GM12878 (cell line): ENCODE results near the gene TMEM150B. TPM values are rescaled to one million over a fixed set of nuclear protein-coding genes. Genes with fewer than 3 reads are reported as not detected.
A peak's percentile ranks its signal among the peaks of the same experiment; 100 is the strongest.

Experiments used
- CREB1 ChIP-seq: IDR thresholded peaks from 2 replicates; pipeline ENCODE4 v1.6.1; 2012; ENCODE audit warnings: low read depth, mild to moderate bottlenecking, inconsistent platforms
- CREM ChIP-seq: IDR thresholded peaks from 2 replicates; pipeline ENCODE4 v1.6.1; 2014; ENCODE audit warnings: antibody characterized with exemption, low read depth
- ESRRA ChIP-seq: IDR thresholded peaks from 2 replicates; pipeline ENCODE4 v1.6.1; 2012; ENCODE audit warnings: mild to moderate bottlenecking, low read length, improper control_type of control experiment
- GATAD2B ChIP-seq: fragments of 450-650 bp; conservative IDR thresholded peaks from 2 replicates; pipeline ENCODE4 v1.6.1; 2017; ENCODE audit warnings: low read depth, mild to moderate bottlenecking, moderate library complexity
- KAT2A ChIP-seq: conservative IDR thresholded peaks from 2 replicates; pipeline ENCODE4 v1.6.1; 2011; ENCODE audit warnings: low read depth, low read length; ENCODE audit not compliant: control insufficient read depth
- KDM1A ChIP-seq: fragments of 200-600 bp; sonication (generic); IDR thresholded peaks from 2 replicates; pipeline ENCODE4 v1.6.1; 2016; ENCODE audit warnings: borderline replicate concordance
- MAX ChIP-seq: IDR thresholded peaks from 2 replicates; pipeline ENCODE4 v1.6.1; 2012; ENCODE audit warnings: low read depth, low read length, improper control_type of control experiment
- NR2F1 ChIP-seq: fragments of 450-650 bp; conservative IDR thresholded peaks from 2 replicates; pipeline ENCODE4 v1.6.1; 2017; ENCODE audit warnings: mild to moderate bottlenecking
- PRDM15 ChIP-seq: fragments of 450-650 bp; formaldehyde crosslinking; IDR thresholded peaks from 2 replicates; pipeline ENCODE4 v1.4.0; 2020; ENCODE audit warnings: mild to moderate bottlenecking, moderate library complexity
- SIX5 ChIP-seq: IDR thresholded peaks from 2 replicates; pipeline ENCODE4 v1.6.1; 2011; ENCODE audit warnings: mild to moderate bottlenecking, low read depth, low read length, moderate library complexity; ENCODE audit not compliant: severe bottlenecking
- SP1 ChIP-seq: IDR thresholded peaks from one replicate; pipeline ENCODE4 v1.6.1; 2011; ENCODE audit warnings: low read depth, low read length
- SUZ12 ChIP-seq: fragments of 200-600 bp; sonication (generic); IDR thresholded peaks from one replicate; pipeline ENCODE4 v1.6.1; 2018; ENCODE audit warnings: antibody characterized with exemption, mild to moderate bottlenecking; ENCODE audit not compliant: unreplicated experiment
- TARDBP ChIP-seq: IDR thresholded peaks from 2 replicates; pipeline ENCODE4 v1.6.1; 2016; ENCODE audit warnings: borderline replicate concordance
- TBL1XR1 ChIP-seq: IDR thresholded peaks from 2 replicates; pipeline ENCODE4 v1.6.1; 2012; ENCODE audit warnings: low read depth, low read length, improper control_type of control experiment
- YY1 ChIP-seq: IDR thresholded peaks from 2 replicates; pipeline ENCODE4 v1.6.1; 2011; ENCODE audit warnings: low read depth, mild to moderate bottlenecking, low read length
- ZZZ3 ChIP-seq: IDR thresholded peaks from 2 replicates; pipeline ENCODE4 v1.6.1; 2011; ENCODE audit warnings: low read depth; ENCODE audit not compliant: control insufficient read depth, insufficient read length
- polyA plus RNA-seq, 11 experiments: library from polyadenylated mRNA; depleted of rRNA in 4 of 11; unstranded in 6 of 11; stranded (reverse) in 5 of 11; fragments of >200 nt; fragmentation: Nextera tagmentation in 4 of 11; fragmentation: Illumina TruSeq in 1 of 11; extraction: Ambion mirVana in 4 of 11; extraction: Trizol in 1 of 11; gene quantifications; 1 replicate in 1 of 11; 2 replicates in 10 of 11; pipeline versions ENCODE4 v1.2.1 to v1.2.3, GENCODE V29; 2011 to 2016; ENCODE audit warnings: inconsistent platforms in 2 of 11, missing spikeins in 2 of 11, low read depth in 1 of 11
- total RNA-seq, 4 experiments: library from RNA; depleted of rRNA in 3 of 4; stranded (reverse); fragments of >200 nt in 3 of 4; fragmentation: Illumina TruSeq in 1 of 4; extraction: Trizol in 1 of 4; gene quantifications; 2 replicates each; pipeline versions ENCODE4 v1.2.1 to v1.2.3, GENCODE V29; 2013 to 2021
- TF ChIP-seq, protein P1 (sequence below): fragments of 450-650 bp; IDR thresholded peaks from 2 replicates; pipeline ENCODE4 v1.6.1; 2018; ENCODE audit warnings: mild to moderate bottlenecking, low read depth, moderate library complexity; ENCODE audit not compliant: partially characterized antibody
- TF ChIP-seq, protein P2 (sequence below): fragments of 150-350 bp; IDR thresholded peaks from 2 replicates; pipeline ENCODE4 v1.6.1; 2014; ENCODE audit warnings: mild to moderate bottlenecking, low read depth, low read length
- TF ChIP-seq, protein P3 (sequence below): fragments of 450-650 bp; IDR thresholded peaks from 2 replicates; pipeline ENCODE4 v1.6.1; 2016; ENCODE audit warnings: mild to moderate bottlenecking, moderate library complexity, borderline replicate concordance

The TMEM150B gene
- total and polyA plus RNA-seq, 10 of the 15 experiments (the other 5 are each of a cell fraction or from before 2014, with no cell fraction given) = 0.09 to 0.23 (median 0.18) TPM; not detected in 6

DNA sequence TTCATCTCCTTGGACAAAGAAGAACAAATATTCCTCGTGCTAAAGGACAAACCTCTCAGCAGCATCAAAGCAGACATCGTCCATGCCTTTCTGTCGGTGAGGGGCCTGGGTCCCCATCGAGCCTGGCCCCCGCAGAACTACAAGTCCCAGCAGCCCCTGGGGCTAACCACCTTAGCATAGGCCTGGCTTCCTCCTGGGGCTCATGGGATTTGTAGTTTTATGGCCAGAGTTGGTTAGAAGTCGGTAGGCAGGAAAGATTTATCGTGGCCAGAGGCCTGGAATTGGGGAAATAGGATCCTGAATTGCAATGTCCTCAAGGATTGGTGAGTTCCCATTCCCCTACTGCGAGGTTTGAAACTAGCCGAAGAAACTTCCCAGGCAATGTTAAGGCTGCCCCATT, 19.6 kb downstream of the TMEM150B start (continued):
- TF ChIP-seq, protein P1, sequence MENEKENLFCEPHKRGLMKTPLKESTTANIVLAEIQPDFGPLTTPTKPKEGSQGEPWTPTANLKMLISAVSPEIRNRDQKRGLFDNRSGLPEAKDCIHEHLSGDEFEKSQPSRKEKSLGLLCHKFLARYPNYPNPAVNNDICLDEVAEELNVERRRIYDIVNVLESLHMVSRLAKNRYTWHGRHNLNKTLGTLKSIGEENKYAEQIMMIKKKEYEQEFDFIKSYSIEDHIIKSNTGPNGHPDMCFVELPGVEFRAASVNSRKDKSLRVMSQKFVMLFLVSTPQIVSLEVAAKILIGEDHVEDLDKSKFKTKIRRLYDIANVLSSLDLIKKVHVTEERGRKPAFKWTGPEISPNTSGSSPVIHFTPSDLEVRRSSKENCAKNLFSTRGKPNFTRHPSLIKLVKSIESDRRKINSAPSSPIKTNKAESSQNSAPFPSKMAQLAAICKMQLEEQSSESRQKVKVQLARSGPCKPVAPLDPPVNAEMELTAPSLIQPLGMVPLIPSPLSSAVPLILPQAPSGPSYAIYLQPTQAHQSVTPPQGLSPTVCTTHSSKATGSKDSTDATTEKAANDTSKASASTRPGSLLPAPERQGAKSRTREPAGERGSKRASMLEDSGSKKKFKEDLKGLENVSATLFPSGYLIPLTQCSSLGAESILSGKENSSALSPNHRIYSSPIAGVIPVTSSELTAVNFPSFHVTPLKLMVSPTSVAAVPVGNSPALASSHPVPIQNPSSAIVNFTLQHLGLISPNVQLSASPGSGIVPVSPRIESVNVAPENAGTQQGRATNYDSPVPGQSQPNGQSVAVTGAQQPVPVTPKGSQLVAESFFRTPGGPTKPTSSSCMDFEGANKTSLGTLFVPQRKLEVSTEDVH = no peak
- TF ChIP-seq, protein P2, sequence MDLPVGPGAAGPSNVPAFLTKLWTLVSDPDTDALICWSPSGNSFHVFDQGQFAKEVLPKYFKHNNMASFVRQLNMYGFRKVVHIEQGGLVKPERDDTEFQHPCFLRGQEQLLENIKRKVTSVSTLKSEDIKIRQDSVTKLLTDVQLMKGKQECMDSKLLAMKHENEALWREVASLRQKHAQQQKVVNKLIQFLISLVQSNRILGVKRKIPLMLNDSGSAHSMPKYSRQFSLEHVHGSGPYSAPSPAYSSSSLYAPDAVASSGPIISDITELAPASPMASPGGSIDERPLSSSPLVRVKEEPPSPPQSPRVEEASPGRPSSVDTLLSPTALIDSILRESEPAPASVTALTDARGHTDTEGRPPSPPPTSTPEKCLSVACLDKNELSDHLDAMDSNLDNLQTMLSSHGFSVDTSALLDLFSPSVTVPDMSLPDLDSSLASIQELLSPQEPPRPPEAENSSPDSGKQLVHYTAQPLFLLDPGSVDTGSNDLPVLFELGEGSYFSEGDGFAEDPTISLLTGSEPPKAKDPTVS = no peak
- TF ChIP-seq TBL1XR1 = no peak
- no peak for TF ChIP-seq GATAD2B
- TF ChIP-seq YY1 = peak; percentile 47; the same call in 1 of the 2 replicates
- no peak for TF ChIP-seq SUZ12
- TF ChIP-seq SIX5 = peak; percentile 98
- no peak for TF ChIP-seq SP1
- peak; percentile 92 for TF ChIP-seq TARDBP
- no peak for TF ChIP-seq NR2F1
- peak; percentile 80; the same call in 1 of the 2 replicates for TF ChIP-seq CREM
- TF ChIP-seq, protein P3, sequence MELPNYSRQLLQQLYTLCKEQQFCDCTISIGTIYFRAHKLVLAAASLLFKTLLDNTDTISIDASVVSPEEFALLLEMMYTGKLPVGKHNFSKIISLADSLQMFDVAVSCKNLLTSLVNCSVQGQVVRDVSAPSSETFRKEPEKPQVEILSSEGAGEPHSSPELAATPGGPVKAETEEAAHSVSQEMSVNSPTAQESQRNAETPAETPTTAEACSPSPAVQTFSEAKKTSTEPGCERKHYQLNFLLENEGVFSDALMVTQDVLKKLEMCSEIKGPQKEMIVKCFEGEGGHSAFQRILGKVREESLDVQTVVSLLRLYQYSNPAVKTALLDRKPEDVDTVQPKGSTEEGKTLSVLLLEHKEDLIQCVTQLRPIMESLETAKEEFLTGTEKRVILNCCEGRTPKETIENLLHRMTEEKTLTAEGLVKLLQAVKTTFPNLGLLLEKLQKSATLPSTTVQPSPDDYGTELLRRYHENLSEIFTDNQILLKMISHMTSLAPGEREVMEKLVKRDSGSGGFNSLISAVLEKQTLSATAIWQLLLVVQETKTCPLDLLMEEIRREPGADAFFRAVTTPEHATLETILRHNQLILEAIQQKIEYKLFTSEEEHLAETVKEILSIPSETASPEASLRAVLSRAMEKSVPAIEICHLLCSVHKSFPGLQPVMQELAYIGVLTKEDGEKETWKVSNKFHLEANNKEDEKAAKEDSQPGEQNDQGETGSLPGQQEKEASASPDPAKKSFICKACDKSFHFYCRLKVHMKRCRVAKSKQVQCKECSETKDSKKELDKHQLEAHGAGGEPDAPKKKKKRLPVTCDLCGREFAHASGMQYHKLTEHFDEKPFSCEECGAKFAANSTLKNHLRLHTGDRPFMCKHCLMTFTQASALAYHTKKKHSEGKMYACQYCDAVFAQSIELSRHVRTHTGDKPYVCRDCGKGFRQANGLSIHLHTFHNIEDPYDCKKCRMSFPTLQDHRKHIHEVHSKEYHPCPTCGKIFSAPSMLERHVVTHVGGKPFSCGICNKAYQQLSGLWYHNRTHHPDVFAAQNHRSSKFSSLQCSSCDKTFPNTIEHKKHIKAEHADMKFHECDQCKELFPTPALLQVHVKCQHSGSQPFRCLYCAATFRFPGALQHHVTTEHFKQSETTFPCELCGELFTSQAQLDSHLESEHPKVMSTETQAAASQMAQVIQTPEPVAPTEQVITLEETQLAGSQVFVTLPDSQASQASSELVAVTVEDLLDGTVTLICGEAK = peak; percentile 50; the same call in 1 of the 2 replicates
- no peak for TF ChIP-seq KDM1A
- TF ChIP-seq MAX = no peak
- no peak for TF ChIP-seq ESRRA
- no peak for TF ChIP-seq ZZZ3
- TF ChIP-seq PRDM15 (CRISPR knock-in tag) = no peak
- TF ChIP-seq CREB1 = peak; percentile 58; the same call in 1 of the 2 replicates
- TF ChIP-seq KAT2A = no peak
